Colon (tissue), 2 donors: ENCODE data around the gene PRR9.

ENCODE experiments used
- FAIRE-seq: peaks from 2 replicates; lab custom pipeline; 2012; peaks lifted over from hg19 to GRCh38; lab: Jason Lieb, UNC
- donor health status: control.
- donor health status: control.

The PRR9 gene

GRCh38 chr1:153265457-153265856, 48.1 kb downstream of the PRR9 start:
- peak; percentile 5 for FAIRE-seq
